ENCODE results near the gene CRYM.

Gene CRYM

DNA sequence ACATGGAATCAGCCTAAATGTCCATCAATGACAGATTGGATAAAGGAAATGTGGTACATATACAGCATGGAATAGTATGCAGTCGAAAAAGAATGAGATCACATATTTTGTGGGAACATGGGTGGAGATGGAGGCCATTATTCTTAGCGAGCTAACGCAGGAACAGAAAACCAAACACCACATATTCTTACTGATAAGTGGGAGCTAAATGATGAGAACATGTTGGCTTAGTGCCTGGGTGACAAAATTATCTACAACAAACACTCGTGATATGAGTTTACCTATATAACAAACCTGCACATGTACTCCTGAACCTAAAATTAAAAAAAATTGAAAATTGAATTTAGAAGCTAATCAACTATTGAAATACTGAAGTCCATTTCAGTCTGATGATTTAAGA lies 38.4 kb downstream of the CRYM start:
- Histone ChIP-seq H3K4me3 (ENCODE audit: low read depth in 1 of 2, low read length in 2 of 2) (no peak overlapping the region), H3K4me1 (ENCODE audit: control insufficient read depth in 1 of 2, insufficient read depth in 2 of 2, low read length in 2 of 2) (no peaks in the 10 kb centered on the region), H3K27ac (ENCODE audit: low read length) (no peak overlapping the region), H3K36me3 (ENCODE audit: control insufficient read depth in 1 of 2, insufficient read depth in 2 of 2, low read length in 2 of 2) (no peaks in the 10 kb centered on the region), H3K9me3 (ENCODE audit: control insufficient read depth in 1 of 2, low read length in 2 of 2) (no peaks in the 10 kb centered on the region), H3K27me3 (ENCODE audit: low read depth, low read length) (no peaks in the 10 kb centered on the region)

DNA sequence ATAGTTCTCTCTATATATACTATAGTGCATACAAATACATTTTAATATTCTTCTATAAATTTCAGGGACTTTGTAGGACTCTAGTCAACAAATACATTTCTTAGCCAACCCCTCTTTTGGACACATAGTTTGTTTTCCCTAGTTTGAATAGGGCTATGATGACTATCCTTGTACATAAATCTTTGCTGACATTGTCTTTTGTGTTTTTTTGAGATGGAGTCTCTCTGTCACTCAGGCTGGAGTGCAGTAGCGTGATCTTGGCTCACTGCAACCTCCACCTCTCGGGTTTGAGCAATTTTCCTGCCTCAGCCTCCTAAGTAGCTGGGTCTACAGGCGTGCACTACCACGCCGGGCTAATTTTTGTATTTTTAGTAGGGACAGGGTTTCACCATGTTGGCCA lies 41.3 kb downstream of the CRYM start:
- no peaks in the 10 kb centered on the region for H3K27me3 ChIP-seq (ENCODE audit: low read depth, low read length)

DNA sequence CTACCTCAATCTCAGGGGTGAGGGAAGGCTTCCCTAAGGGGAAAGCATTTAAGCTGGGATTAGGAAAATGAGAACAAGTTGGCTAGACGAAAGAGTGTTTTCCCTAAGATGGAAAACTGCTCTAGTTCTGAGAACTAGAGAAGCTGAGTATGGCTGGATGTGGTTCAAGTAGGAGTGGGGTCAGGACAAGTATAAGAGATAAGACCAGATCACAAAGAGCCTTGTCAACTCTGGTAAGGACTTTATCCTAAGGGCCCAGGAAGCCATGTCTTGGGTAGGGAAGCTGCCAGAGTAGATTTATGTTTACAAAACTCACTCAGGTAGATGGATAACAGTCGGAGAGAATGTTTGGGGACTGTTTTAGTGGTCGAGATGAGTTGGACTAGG lies 42.9 kb downstream of the CRYM start:
- Histone ChIP-seq H3K36me3 (ENCODE audit: control insufficient read depth in 1 of 2, insufficient read depth in 2 of 2, low read length in 2 of 2) (no peaks in the 10 kb centered on the region), H3K4me1 (ENCODE audit: control insufficient read depth in 1 of 2, insufficient read depth in 2 of 2, low read length in 2 of 2) (no peaks in the 10 kb centered on the region), H3K4me3 (ENCODE audit: low read depth in 1 of 2, low read length in 2 of 2) (peak overlapping the region in 1 of 2 donors; percentile 47), H3K27ac (ENCODE audit: low read length) (no peak overlapping the region), H3K27me3 (ENCODE audit: low read depth, low read length) (no peaks in the 10 kb centered on the region), H3K9me3 (ENCODE audit: control insufficient read depth in 1 of 2, low read length in 2 of 2) (no peaks in the 10 kb centered on the region)

More for the DNA sequence above, 41.3 kb downstream of the CRYM start:
- H3K4me1 ChIP-seq (ENCODE audit: control insufficient read depth in 1 of 2, insufficient read depth in 2 of 2, low read length in 2 of 2), result no peaks in the 10 kb centered on the region
- H3K4me3 ChIP-seq (ENCODE audit: low read depth in 1 of 2, low read length in 2 of 2), result no peak overlapping the region
- H3K9me3 ChIP-seq (ENCODE audit: control insufficient read depth in 1 of 2, low read length in 2 of 2), result no peaks in the 10 kb centered on the region
- H3K36me3 ChIP-seq (ENCODE audit: control insufficient read depth in 1 of 2, insufficient read depth in 2 of 2, low read length in 2 of 2), result no peaks in the 10 kb centered on the region
- no peak overlapping the region for H3K27ac ChIP-seq (ENCODE audit: low read length)

DNA sequence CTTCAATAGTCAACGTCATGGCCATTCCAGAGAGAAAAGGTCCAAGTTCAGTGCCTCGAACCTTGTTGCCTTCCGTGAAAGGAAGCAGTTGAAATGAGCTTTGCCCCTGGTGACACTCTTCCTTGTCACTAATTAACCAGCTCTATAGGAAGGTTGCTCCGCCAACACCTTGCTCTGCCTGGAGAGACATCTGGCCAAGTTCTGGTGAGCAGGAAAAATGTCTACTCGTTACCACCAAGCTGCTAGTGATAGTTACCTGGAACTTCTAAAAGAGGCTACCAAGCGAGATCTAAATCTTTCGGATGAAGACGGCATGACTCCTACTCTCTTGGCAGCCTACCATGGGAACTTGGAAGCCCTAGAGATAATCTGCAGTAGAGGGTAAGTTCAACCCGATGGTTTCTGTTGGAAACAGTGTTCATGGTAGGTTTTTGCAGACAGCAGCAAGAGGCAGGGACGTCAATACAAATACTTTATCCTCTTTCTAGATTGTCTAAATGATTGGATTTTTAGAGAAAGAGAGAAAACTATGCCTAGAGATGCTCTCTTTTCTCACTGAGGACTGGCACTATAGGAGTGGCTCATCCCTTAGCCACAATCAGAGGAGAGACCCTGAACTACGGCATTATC lies 44.5 kb downstream of the CRYM start, which contains the start of gene ANKS4B:
TSS of gene ANKS4B (plus strand) at position 179 of the 630 bp plus-strand sequence. CDS start at position 218, 39 bp downstream.
- Histone ChIP-seq H3K9me3 (ENCODE audit: control insufficient read depth in 1 of 2, low read length in 2 of 2) (no peaks in the 10 kb centered on the region), H3K27ac (ENCODE audit: low read length) (peak within 1 kb of the TSS; percentile 82), H3K4me3 (ENCODE audit: low read depth in 1 of 2, low read length in 2 of 2) (peak within 1 kb of the TSS in 1 of 2 donors; percentile 47), H3K36me3 (ENCODE audit: control insufficient read depth in 1 of 2, insufficient read depth in 2 of 2, low read length in 2 of 2) (no peaks in the 10 kb centered on the region), H3K27me3 (ENCODE audit: low read depth, low read length) (no peaks in the 10 kb centered on the region), H3K4me1 (ENCODE audit: control insufficient read depth in 1 of 2, insufficient read depth in 2 of 2, low read length in 2 of 2) (no peaks in the 10 kb centered on the region)

DNA sequence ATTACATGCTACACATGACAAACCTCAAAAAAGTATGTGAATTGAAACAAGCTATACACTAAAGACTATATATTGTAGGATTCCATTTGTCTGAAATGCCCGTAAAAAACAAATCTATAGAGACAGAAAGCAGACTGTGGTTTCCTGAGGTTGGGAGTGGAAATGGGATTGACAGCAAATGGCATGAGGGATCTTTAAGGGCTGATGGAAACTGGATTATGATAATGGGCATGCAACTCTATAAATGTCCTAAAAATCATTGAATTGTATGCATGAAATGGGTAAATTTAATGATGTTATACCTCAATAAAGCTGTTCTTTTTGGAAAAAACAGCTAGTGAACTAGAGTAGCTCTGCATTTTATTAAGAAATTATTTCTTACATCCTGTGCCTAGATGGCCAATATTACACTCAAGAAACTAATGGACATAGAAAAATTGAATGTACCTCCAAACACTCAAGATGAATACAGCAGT lies 45.0 kb downstream of the CRYM start:
- no peaks in the 10 kb centered on the region for H3K9me3 ChIP-seq (ENCODE audit: control insufficient read depth in 1 of 2, low read length in 2 of 2)
- H3K4me1 ChIP-seq (ENCODE audit: control insufficient read depth in 1 of 2, insufficient read depth in 2 of 2, low read length in 2 of 2), result no peaks in the 10 kb centered on the region
- no peak overlapping the region for H3K4me3 ChIP-seq (ENCODE audit: low read depth in 1 of 2, low read length in 2 of 2)
- no peaks in the 10 kb centered on the region for H3K36me3 ChIP-seq (ENCODE audit: control insufficient read depth in 1 of 2, insufficient read depth in 2 of 2, low read length in 2 of 2)
- H3K27ac ChIP-seq (ENCODE audit: low read length), result no peak overlapping the region
- no peaks in the 10 kb centered on the region for H3K27me3 ChIP-seq (ENCODE audit: low read depth, low read length)

DNA sequence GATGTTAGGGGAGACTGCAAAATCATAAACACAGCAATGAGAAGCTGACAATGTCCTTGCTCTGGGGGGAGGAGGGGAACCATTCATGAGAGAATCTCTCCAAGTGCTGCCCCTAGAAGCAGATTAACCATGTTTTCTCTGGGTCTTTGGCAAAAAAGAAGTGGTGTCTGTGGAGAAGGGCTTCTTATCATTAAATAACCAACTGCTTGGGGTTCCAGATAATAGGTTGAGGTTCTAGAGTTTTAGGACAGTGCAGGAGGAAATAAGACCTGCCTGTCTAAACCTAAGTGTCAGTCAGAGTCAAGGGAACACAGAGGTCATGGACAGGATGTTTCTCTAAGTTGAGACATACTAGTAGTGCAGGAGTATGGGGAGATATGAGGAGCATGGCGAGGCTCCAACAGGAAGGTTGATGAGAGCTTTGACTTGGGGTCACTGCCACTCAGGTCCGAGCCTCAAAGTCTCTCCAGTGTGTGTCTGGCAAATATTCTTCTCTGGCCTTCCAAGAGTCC lies 49.7 kb downstream of the CRYM start:
- H3K4me1 ChIP-seq (ENCODE audit: control insufficient read depth in 1 of 2, insufficient read depth in 2 of 2, low read length in 2 of 2), result no peaks in the 10 kb centered on the region
- no peaks in the 10 kb centered on the region for H3K36me3 ChIP-seq (ENCODE audit: control insufficient read depth in 1 of 2, insufficient read depth in 2 of 2, low read length in 2 of 2)
- no peaks in the 10 kb centered on the region for H3K27me3 ChIP-seq (ENCODE audit: low read depth, low read length)
- no peaks in the 10 kb centered on the region for H3K9me3 ChIP-seq (ENCODE audit: control insufficient read depth in 1 of 2, low read length in 2 of 2)
- no peak overlapping the region for H3K4me3 ChIP-seq (ENCODE audit: low read depth in 1 of 2, low read length in 2 of 2)
- no peak overlapping the region for H3K27ac ChIP-seq (ENCODE audit: low read length)

DNA sequence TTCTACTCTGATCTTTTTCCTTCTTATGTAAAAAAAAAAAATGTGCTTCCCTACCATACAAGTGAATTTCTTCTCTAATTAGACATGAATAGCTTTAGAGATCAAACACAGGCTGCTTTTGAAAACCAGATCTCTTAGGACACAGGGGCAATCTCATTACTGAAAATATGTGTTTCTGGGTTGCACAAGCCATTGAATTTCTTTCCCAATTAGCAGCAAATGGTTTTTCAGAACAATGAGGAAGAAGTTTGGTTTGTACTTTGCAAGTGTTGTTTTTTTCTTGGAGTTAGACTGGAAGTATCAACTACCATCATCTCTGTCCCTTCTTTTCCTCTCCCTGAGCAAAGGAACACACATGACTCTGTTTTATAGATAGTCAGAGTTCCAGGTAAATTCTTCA lies 50.2 kb downstream of the CRYM start:
- Histone ChIP-seq H3K27ac (ENCODE audit: low read length) (no peak overlapping the region), H3K36me3 (ENCODE audit: control insufficient read depth in 1 of 2, insufficient read depth in 2 of 2, low read length in 2 of 2) (no peaks in the 10 kb centered on the region), H3K27me3 (ENCODE audit: low read depth, low read length) (no peaks in the 10 kb centered on the region), H3K4me1 (ENCODE audit: control insufficient read depth in 1 of 2, insufficient read depth in 2 of 2, low read length in 2 of 2) (no peaks in the 10 kb centered on the region), H3K9me3 (ENCODE audit: control insufficient read depth in 1 of 2, low read length in 2 of 2) (no peaks in the 10 kb centered on the region), H3K4me3 (ENCODE audit: low read depth in 1 of 2, low read length in 2 of 2) (no peak overlapping the region)

DNA sequence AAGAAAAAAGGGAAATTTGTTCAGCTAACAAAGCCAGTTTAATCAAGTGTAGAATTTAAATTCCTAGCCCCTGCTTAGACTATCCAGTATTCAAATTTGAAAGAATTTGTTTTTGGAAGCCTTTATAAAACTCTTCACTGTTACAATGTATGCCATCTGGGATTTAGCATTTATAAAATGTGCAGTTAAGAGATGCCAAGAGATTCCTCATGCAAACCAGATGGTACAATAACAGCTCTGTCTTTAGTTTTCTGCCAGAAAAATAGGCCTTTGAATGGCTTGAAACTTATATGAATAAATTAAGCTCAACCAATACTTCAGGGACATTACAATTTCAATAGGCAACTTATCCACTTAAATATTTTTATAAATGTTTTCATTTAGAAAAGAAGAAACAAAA lies 51.3 kb downstream of the CRYM start:
- H3K27ac ChIP-seq (ENCODE audit: low read length), result no peak overlapping the region
- no peaks in the 10 kb centered on the region for H3K36me3 ChIP-seq (ENCODE audit: control insufficient read depth in 1 of 2, insufficient read depth in 2 of 2, low read length in 2 of 2)
- no peak overlapping the region for H3K4me3 ChIP-seq (ENCODE audit: low read depth in 1 of 2, low read length in 2 of 2)
- H3K27me3 ChIP-seq (ENCODE audit: low read depth, low read length), result no peaks in the 10 kb centered on the region
- H3K4me1 ChIP-seq (ENCODE audit: control insufficient read depth in 1 of 2, insufficient read depth in 2 of 2, low read length in 2 of 2), result no peaks in the 10 kb centered on the region
- no peaks in the 10 kb centered on the region for H3K9me3 ChIP-seq (ENCODE audit: control insufficient read depth in 1 of 2, low read length in 2 of 2)

DNA sequence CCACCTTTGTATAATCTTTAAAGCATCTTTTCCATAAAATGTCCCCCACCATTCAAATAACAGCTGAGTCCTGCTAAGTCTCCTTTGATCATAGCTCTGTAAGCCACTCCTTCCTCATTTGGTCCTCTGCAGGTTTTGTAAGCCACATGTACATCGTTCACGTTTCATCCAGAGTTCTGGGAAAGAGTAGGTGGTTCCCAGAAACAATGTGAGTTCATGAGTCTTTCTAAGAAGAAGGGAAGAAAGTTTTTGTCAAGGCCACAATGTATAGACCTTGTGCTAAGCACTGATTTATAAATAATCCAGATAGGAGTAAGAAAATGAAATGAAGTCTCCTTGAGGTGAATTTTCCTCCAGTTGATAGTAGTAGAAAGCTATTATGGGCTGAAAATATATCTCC lies 53.3 kb downstream of the CRYM start:
- Histone ChIP-seq H3K27ac (ENCODE audit: low read length) (no peak overlapping the region), H3K27me3 (ENCODE audit: low read depth, low read length) (no peaks in the 10 kb centered on the region), H3K36me3 (ENCODE audit: control insufficient read depth in 1 of 2, insufficient read depth in 2 of 2, low read length in 2 of 2) (no peaks in the 10 kb centered on the region), H3K9me3 (ENCODE audit: control insufficient read depth in 1 of 2, low read length in 2 of 2) (no peaks in the 10 kb centered on the region), H3K4me1 (ENCODE audit: control insufficient read depth in 1 of 2, insufficient read depth in 2 of 2, low read length in 2 of 2) (no peaks in the 10 kb centered on the region), H3K4me3 (ENCODE audit: low read depth in 1 of 2, low read length in 2 of 2) (no peak overlapping the region)

DNA sequence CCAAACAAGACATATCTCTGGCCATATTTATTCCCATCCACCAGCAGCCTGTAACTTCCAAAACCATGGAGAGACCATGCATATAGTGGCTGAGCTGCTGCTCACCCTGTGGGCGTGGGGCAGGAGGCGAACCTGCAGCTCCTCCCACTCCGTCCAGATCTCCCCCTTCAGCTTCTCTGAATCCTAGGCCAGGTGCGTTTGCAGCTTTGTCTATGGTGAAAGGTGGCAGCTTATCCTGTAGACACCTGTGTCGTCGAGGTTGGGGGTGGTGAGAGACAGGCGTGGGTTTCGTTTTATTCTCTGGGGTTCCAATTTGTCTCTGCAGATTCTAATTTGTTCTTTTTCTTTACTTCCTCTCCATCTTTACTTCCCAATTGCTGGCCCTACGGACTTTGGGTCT lies 54.3 kb downstream of the CRYM start:
- H3K27me3 ChIP-seq (ENCODE audit: low read depth, low read length), result no peaks in the 10 kb centered on the region

DNA sequence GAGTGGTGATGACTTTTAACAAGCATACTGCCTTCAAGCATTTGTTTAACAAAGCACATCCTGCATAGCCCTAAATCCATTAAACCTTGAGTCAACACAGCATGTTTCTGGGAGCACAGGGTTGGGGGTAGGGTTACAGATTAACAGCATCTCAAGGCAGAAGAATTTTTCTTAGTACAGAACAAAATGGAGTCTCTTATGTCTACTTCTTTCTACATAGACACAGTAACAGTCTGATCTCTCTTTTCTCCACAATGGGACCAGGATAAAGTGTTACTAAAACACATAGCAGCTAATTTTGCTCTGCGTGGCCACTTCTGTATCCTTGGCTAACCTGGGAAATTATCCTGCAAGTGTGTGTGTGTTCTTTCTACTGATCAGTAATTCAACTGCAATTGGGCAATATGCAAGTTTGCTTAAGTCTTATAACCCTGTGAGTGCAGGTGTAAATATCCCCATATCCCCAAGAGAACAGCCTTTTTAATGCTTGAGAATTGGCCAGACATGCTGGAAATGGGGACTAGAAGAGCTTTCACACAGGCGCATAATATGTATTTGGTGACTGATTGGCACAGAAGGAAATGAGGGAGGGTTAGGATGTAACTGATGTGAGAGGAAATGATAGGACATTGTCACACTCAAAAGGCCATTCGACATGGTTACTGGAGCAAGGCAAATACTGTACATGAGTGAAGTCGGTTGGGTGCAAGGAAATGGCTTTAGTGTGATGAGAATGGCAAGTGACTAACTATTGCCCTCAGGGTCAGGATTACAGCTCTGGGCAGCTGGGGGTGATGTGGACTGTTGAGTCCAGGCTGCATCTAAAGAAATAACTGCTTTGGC lies 55.4 kb downstream of the CRYM start:
- Histone ChIP-seq H3K27ac (ENCODE audit: low read length) (no peak overlapping the region), H3K4me1 (ENCODE audit: control insufficient read depth in 1 of 2, insufficient read depth in 2 of 2, low read length in 2 of 2) (no peaks in the 10 kb centered on the region), H3K4me3 (ENCODE audit: low read depth in 1 of 2, low read length in 2 of 2) (no peak overlapping the region), H3K27me3 (ENCODE audit: low read depth, low read length) (no peaks in the 10 kb centered on the region), H3K9me3 (ENCODE audit: control insufficient read depth in 1 of 2, low read length in 2 of 2) (no peaks in the 10 kb centered on the region), H3K36me3 (ENCODE audit: control insufficient read depth in 1 of 2, insufficient read depth in 2 of 2, low read length in 2 of 2) (no peaks in the 10 kb centered on the region)

More for the DNA sequence above, 54.3 kb downstream of the CRYM start:
- no peak overlapping the region for H3K27ac ChIP-seq (ENCODE audit: low read length)
- no peak overlapping the region for H3K4me3 ChIP-seq (ENCODE audit: low read depth in 1 of 2, low read length in 2 of 2)
- no peaks in the 10 kb centered on the region for H3K9me3 ChIP-seq (ENCODE audit: control insufficient read depth in 1 of 2, low read length in 2 of 2)
- H3K4me1 ChIP-seq (ENCODE audit: control insufficient read depth in 1 of 2, insufficient read depth in 2 of 2, low read length in 2 of 2), result no peaks in the 10 kb centered on the region
- H3K36me3 ChIP-seq (ENCODE audit: control insufficient read depth in 1 of 2, insufficient read depth in 2 of 2, low read length in 2 of 2), result no peaks in the 10 kb centered on the region

All from muscle layer of duodenum (tissue), 2 donors.